WTC11 (cell line): ENCODE results near the gene ZMYND8. TPM values are rescaled to one million over a fixed set of nuclear protein-coding genes. Genes with fewer than 3 reads are reported as not detected.

Experiments
- ATAC-seq: fragments of 200-7000 bp; cut with Tn5 transposase; 2 replicates; pipeline ENCODE4 v1.10.0; 2021; ENCODE audit warnings: mild to moderate bottlenecking, moderate library complexity
- CTCF ChIA-PET: fragments of 300-600 bp; sonication (Branson Sonifier 250); formaldehyde crosslinking; loops from one replicate; lab custom pipeline; 2021; ENCODE audit warnings: antibody characterized with exemption; lab: Charles Lee
- POLR2A ChIA-PET: fragments of 350-600 bp; sonication (Branson Sonifier 250); formaldehyde crosslinking; loops from one replicate; lab custom pipeline; 2021; ENCODE audit warnings: antibody characterized with exemption; lab: Charles Lee
- DNase-seq: peaks from one replicate; pipeline ENCODE4 v3.0.0; 2021; ENCODE audit warnings: low spot score
- H3K27ac Mint-ChIP-seq: 2 replicates; pipeline ENCODE4 v1.8.0; 2021; ENCODE audit warnings: mixed read lengths
- H3K27me3 Mint-ChIP-seq: 2 replicates; pipeline ENCODE4 v1.8.0; 2021; ENCODE audit warnings: low read depth, mild to moderate bottlenecking, moderate library complexity, mixed read lengths
- H3K36me3 Mint-ChIP-seq: 2 replicates; pipeline ENCODE4 v1.8.0; 2021; ENCODE audit warnings: mixed read lengths
- H3K4me1 Mint-ChIP-seq: 2 replicates; pipeline ENCODE4 v1.8.0; 2022; ENCODE audit warnings: mixed read lengths
- H3K4me3 Mint-ChIP-seq: 2 replicates; pipeline ENCODE4 v1.8.0; 2021; ENCODE audit warnings: mild to moderate bottlenecking, moderate library complexity, mixed read lengths
- H3K9me3 Mint-ChIP-seq: 2 replicates; pipeline ENCODE4 v1.8.0; 2021; ENCODE audit warnings: mixed read lengths
- ARID4B ChIP-seq: sonication (generic); formaldehyde crosslinking; IDR thresholded peaks from 2 replicates; pipeline ENCODE4 v1.8.0; 2023; ENCODE audit warnings: missing genetic modification reagents, mild to moderate bottlenecking, borderline replicate concordance
- CTCF ChIP-seq: fragments of 200-600 bp; IDR thresholded peaks from 2 replicates; pipeline ENCODE4 v1.8.0; 2022; ENCODE audit warnings: antibody characterized with exemption
- E2F1 ChIP-seq: sonication (generic); formaldehyde crosslinking; IDR thresholded peaks from 2 replicates; pipeline ENCODE4 v1.8.0; 2022; ENCODE audit warnings: mild to moderate bottlenecking, missing genetic modification reagents
- E2F5 ChIP-seq: sonication (generic); formaldehyde crosslinking; IDR thresholded peaks from 2 replicates; pipeline ENCODE4 v1.8.1; 2022; ENCODE audit warnings: mild to moderate bottlenecking, moderate library complexity, missing genetic modification reagents
- FOXK1 ChIP-seq: sonication (generic); formaldehyde crosslinking; IDR thresholded peaks from 2 replicates; pipeline ENCODE4 v1.8.0; 2022; ENCODE audit warnings: mild to moderate bottlenecking, moderate library complexity, missing genetic modification reagents
- MXD4 ChIP-seq: fragments of 250-450 bp; sonication (Bioruptor Pico); IDR thresholded peaks from 2 replicates; pipeline ENCODE4 v1.8.0; 2021; ENCODE audit warnings: mild to moderate bottlenecking, moderate library complexity, borderline replicate concordance
- PRRX2 ChIP-seq: fragments of 250-450 bp; sonication (Bioruptor Pico); IDR thresholded peaks from 2 replicates; pipeline ENCODE4 v1.8.0; 2021; ENCODE audit warnings: mild to moderate bottlenecking
- SMAD4 ChIP-seq: sonication (generic); formaldehyde crosslinking; IDR thresholded peaks from 2 replicates; pipeline ENCODE4 v1.8.0; 2022; ENCODE audit warnings: mild to moderate bottlenecking, missing genetic modification reagents
- ZBTB21 ChIP-seq: sonication (generic); formaldehyde crosslinking; IDR thresholded peaks from 2 replicates; pipeline ENCODE4 v1.8.1; 2023; ENCODE audit warnings: mild to moderate bottlenecking, missing genetic modification reagents, borderline replicate concordance
- ZMAT4 ChIP-seq: fragments of 250-450 bp; sonication (Bioruptor Pico); IDR thresholded peaks from 2 replicates; pipeline ENCODE4 v1.9.0; 2021; ENCODE audit warnings: mild to moderate bottlenecking
- ZNF263 ChIP-seq: sonication (generic); formaldehyde crosslinking; IDR thresholded peaks from 2 replicates; pipeline ENCODE4 v1.8.1; 2022; ENCODE audit warnings: low read depth, mild to moderate bottlenecking, moderate library complexity, missing genetic modification reagents
- ZNF423 ChIP-seq: fragments of 250-450 bp; sonication (Bioruptor Pico); IDR thresholded peaks from 2 replicates; pipeline ENCODE4 v2.1.2; 2022; ENCODE audit warnings: mild to moderate bottlenecking, moderate library complexity
- ZNF532 ChIP-seq: fragments of 250-450 bp; sonication (Bioruptor Pico); IDR thresholded peaks from 2 replicates; pipeline ENCODE4 v1.9.0; 2021; ENCODE audit warnings: mild to moderate bottlenecking, borderline replicate concordance
- ZNF671 ChIP-seq: fragments of 250-450 bp; sonication (Bioruptor Pico); IDR thresholded peaks from 2 replicates; pipeline ENCODE4 v1.8.0; 2021; ENCODE audit warnings: mild to moderate bottlenecking
- total RNA-seq: library from RNA; stranded (reverse); gene quantifications from 3 replicates; pipeline ENCODE4 v1.2.3, GENCODE V29; 2021
- TF ChIP-seq, protein P1 (sequence below): sonication (generic); formaldehyde crosslinking; IDR thresholded peaks from 2 replicates; pipeline ENCODE4 v1.8.0; 2023; ENCODE audit warnings: mild to moderate bottlenecking, missing genetic modification reagents
- TF ChIP-seq, protein P2 (sequence below): sonication (generic); formaldehyde crosslinking; IDR thresholded peaks from 2 replicates; pipeline ENCODE4 v1.8.1; 2023; ENCODE audit warnings: mild to moderate bottlenecking, moderate library complexity, missing genetic modification reagents

ZMYND8 gene
- total RNA-seq, 1 experiment from 2014 or later = 114 TPM

DNA sequence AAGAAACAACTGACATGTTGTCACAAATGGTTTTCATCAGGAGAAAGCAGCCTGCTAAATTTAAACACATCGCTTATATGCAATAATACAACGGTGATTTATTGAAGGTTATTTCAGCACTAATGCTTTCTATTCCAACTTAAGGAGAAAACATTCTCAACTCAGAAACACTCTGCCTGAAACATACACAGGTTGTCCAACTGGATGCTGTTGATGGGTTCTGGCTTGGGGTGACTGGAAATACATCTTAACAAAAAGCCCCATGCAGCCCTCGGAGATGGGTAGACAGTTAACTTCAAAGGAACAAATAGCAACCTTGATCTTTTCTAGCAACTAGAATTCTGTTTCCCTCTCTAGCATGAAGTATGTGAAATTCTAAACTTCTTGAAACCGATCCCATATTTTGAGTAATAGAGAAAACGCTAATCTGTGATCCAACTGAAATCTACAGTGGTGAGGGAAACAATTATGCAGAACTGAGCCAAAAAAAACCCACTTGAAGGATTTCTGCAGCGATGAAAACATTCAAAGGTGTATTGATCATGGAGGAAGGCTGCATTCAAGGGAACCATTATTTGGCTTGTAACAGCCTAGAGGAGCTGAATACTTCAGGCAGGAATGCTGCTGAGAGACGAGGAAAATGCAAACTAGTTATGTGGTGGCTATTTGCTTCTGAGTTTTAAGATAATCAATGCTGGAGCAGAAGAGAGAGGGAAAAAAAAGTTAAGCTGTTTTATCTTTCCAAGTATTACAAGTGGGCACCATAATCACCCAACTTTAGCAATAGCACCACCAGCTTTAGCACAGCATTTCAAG, 6.9 kb downstream of the ZMYND8 start:
- Mint-ChIP-seq H3K27ac (no peak overlapping the region), H3K4me1 (peaks cover 3% of the 10 kb centered on the region), H3K9me3 (no peaks in the 10 kb centered on the region), H3K27me3 (no peaks in the 10 kb centered on the region), H3K36me3 (peaks cover 20% of the 10 kb centered on the region), H3K4me3 (no peak overlapping the region)
- ATAC-seq (peak; percentile 9; the same call in 1 of the 2 replicates), DNase-seq (no peak)
- ChIA-PET POLR2A (interaction anchor here (0.6 to 1.9 kb wide), 3 partner anchors 10 to 31 kb away, joined by 3 to 10 read pairs (median 4); no protein-coding TSS in a partner anchor), CTCF (interaction anchor here (0.6 to 2.3 kb wide), 8 partner anchors 10 to 144 kb away, joined by 3 to 18 read pairs (median 3); no protein-coding TSS in a partner anchor)
- TF ChIP-seq CTCF = no peak
- TF ChIP-seq E2F1 (CRISPR knock-in tag) = no peak
- TF ChIP-seq ZNF263 = no peak
- TF ChIP-seq ZMAT4 (CRISPR knock-in tag) = no peak
- TF ChIP-seq ZNF532 = no peak
- TF ChIP-seq E2F5 = no peak
- TF ChIP-seq ZNF671 (CRISPR knock-in tag) = no peak
- TF ChIP-seq, protein P1, sequence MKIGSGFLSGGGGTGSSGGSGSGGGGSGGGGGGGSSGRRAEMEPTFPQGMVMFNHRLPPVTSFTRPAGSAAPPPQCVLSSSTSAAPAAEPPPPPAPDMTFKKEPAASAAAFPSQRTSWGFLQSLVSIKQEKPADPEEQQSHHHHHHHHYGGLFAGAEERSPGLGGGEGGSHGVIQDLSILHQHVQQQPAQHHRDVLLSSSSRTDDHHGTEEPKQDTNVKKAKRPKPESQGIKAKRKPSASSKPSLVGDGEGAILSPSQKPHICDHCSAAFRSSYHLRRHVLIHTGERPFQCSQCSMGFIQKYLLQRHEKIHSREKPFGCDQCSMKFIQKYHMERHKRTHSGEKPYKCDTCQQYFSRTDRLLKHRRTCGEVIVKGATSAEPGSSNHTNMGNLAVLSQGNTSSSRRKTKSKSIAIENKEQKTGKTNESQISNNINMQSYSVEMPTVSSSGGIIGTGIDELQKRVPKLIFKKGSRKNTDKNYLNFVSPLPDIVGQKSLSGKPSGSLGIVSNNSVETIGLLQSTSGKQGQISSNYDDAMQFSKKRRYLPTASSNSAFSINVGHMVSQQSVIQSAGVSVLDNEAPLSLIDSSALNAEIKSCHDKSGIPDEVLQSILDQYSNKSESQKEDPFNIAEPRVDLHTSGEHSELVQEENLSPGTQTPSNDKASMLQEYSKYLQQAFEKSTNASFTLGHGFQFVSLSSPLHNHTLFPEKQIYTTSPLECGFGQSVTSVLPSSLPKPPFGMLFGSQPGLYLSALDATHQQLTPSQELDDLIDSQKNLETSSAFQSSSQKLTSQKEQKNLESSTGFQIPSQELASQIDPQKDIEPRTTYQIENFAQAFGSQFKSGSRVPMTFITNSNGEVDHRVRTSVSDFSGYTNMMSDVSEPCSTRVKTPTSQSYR = no peak
- no peak for TF ChIP-seq MXD4
- TF ChIP-seq ZBTB21 (CRISPR knock-in tag) = no peak
- TF ChIP-seq, protein P2, sequence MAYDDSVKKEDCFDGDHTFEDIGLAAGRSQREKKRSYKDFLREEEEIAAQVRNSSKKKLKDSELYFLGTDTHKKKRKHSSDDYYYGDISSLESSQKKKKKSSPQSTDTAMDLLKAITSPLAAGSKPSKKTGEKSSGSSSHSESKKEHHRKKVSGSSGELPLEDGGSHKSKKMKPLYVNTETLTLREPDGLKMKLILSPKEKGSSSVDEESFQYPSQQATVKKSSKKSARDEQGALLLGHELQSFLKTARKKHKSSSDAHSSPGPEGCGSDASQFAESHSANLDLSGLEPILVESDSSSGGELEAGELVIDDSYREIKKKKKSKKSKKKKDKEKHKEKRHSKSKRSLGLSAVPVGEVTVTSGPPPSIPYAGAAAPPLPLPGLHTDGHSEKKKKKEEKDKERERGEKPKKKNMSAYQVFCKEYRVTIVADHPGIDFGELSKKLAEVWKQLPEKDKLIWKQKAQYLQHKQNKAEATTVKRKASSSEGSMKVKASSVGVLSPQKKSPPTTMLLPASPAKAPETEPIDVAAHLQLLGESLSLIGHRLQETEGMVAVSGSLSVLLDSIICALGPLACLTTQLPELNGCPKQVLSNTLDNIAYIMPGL = no peak
- TF ChIP-seq ZNF423 = no peak
- TF ChIP-seq FOXK1 (CRISPR knock-in tag) = no peak
- no peak for TF ChIP-seq ARID4B (CRISPR knock-in tag)
- TF ChIP-seq SMAD4 (CRISPR knock-in tag) = no peak
- TF ChIP-seq PRRX2 (CRISPR knock-in tag) = no peak
